NCI-H2227 (cell line): ENCODE data around the gene MOCS3.

Source experiments
- DNase-seq: peaks from one replicate; lab custom pipeline; 2025; ENCODE audit not compliant: unreplicated experiment; lab: John Stamatoyannopoulos, UW

The MOCS3 gene

DNA sequence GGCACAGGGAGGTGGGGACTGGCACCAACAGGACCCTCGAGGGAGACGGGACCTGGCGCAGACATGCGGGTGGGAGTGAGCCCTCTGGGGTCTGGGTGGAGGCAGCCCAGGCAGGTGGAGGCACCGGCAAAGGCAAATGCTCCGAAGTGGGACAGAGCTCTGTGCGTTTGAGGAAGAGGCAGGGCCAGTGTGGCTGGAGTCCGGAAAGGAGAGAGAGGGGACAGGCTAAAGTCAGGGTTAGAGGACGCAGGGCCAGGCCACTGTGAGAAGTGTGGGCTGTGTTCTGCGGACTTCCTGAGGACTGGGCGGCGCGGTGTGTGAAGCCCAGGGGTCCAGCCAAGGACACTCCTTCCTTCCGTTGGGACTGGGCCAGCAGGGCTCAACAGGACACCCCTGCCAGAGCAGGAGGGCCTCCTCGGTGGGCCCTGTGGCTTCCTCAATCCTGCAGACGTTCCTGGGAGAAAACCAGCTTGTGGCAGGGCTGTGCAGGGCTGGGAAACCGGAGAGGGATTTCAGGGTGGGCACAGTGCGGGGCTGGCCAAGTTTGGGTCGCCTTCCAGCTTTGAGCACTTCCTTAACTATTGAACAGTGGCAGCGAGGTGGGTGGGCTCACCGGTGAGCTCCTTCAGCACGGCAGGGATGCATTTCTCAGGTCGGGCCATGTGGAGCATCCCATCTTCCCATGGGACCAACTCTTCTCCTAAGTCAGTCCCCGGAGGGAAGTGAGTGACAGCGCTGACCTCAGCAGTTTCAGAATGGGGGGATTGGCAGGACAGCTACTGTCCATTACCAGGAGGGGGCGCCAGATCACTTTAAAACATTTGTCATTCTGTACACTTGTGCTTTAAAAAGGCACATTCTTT, 22.5 kb downstream of the MOCS3 start:
- peak; percentile 68 for DNase-seq

DNA sequence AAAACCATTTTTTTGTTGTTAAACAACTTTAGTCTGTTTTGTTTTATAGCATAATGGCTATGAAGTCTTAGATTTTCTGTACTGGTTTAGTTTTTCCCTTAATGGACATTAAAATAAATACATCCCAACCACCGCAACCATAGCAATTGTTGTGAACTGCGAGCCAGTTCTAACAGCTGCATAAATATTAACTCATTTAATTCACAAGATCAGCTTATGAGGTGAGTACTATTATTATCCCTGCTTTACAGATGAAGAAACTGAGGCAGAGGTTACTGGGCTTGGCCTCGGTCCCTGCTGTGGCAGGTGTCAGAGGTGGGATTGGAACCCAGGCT, 23.1 kb downstream of the MOCS3 start:
- no peak for DNase-seq

DNA sequence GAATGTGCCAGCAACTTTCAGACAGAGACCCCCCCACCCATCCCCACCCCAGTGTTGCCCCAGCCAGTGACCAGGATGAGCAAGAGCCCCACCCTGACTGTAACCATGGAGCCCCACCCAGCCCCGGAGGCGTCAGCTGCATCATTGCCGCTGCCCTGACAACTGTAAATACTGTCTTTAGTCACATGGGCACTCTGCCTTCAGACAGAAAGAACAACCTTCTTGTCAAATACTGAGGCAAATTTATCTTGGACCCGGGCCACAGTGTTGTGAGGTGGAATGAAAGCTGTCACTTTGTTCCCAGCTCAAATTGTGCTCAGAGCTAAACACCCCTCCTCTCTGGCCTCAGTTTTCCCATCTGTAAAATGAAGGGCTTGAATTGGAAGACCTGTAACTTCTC, 23.7 kb downstream of the MOCS3 start:
- DNase-seq = peak; percentile 18

DNA sequence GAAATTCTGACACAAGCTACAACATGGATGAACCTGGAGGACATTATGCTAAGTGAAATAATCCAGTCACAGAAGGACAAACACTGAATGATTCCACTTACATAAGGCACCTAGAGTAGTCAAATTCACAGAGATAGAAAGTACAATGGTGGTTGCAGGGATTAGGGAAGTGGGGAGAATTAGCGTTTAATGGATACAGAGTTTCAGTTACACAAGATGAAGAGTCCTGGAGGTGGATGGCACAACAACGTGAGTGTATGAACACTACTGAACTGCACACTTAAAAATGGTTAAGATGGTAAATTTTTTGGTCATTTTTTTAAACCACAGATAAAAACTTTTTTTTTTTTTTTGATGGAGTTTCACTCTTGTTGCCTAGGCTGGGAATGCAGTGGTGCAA, 24.7 kb downstream of the MOCS3 start:
- DNase-seq = no peak

DNA sequence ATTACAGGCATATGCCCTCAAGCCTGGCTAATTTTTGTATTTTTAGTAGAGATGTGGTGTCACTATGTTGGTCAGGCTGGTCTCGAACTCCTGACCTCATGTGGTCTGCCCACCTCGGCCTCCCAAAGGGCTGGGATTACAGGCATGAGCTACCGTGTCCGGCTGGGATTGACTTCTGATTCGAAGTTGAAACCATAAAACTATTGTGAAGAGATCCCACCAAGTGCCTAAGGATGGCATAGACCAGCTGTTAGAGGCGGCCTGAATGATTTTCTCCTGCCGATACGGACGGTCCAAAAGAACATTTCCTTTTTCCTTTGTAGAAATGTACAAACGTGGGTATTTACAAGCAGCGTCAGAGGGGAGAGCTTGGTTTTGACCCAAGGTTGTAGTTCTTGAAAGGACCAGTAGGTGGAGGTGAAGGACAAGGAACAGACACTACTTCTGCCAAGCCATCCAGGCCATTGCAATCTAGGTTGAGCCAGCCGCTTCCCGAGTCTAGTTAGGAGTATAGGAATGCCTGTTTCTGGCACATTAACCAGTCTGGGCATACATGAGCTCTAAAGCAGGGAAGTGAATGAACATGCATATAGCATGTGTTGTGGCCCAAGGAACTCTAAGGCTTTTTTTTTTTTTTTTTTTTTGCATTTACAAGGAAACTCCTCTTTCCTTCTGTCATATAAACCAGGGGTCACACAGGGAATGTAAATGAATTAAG, 29.0 kb downstream of the MOCS3 start:
- DNase-seq = peak; percentile 88

DNA sequence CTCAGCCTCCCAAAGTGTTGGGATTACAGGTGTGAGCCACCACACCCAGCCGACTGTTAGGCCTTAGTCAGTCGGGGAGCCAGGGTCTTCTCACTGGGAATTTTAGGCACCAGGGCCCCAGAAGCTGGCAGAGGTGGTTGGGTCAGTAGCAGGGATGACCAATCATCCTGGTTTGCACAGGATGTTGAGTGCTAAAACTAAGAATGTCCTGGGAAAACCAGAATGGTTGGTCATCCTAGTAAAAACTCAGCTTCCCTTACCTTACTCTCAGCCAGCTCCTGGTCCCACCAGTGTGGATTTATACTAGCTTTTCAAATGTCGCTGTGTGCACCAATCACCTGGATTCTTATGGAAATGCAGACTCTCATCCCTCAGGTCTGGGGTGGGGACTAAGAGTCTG, 32.5 kb downstream of the MOCS3 start:
- no peak for DNase-seq

DNA sequence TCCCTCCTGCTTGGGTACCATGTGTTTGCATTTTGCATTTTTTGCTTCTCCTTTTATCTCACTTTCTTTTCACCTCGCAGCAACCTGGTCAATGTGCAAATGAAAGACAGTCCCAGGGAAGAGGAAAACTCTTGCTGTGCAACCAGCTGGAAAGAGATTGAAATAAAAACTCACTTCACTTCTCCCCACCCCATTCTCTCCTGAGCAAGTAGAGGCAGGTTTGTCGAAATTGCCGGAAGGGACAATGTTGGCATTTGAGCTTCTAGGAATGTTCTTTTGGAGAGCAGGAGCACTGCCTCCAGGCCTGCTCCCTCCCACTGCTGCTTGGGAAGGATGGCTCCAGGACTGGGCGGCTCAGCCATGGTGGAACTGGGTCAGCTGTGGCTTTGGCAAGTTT, 33.7 kb downstream of the MOCS3 start:
- DNase-seq = no peak

DNA sequence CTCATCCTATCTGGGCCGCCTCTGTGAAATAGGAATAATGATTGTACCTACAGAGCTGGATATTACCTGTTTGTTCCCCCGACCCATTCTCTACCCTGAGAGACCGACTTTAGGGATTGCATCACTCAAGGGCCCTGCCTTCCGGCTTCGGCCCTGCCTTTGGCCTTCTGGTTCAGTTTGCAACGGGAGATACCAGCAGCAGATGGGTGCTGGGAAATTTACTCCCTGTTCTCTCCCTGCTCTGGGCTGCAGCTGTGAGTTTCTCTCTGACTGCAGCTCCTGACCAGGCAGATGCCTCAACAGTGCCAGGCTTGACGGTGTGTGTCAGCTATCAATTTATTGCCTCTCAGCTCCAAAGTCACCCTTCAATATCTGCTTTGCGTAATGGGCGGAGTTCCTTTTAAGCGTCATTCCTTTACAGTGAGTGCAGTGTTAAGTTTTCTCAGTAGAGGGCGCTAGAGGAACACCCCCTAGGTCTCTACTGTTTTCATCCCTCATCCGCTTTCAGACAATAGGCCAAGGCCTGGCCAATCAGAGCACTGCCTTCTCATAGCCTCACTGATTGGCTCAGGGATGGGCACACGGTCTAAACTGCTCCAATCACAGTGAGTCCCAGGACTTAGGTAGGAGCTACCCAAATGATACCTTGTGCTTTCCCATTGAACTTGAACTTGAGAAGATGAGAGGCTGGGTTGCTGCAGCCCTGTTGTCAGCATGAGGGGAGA, 34.3 kb downstream of the MOCS3 start:
- DNase-seq = peak; percentile 49

DNA sequence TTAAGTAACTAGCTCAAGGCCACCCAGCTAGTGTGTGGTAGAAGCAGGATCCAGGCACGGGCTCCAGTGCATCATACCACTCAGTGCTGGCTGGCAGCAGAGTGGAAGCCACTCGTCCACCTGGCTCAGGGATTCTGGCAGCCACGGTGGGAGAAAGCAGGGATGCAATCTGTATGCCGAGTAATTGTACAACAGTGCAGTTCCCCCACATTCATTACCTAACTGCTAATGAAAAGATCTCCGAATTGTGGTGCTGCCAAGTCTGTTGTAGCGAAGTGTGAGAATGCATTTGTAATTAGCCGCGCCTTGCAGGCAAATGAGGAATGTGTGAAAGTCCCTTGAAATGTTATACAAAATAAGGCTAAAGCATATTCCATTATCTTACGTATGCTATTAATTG, 35.3 kb downstream of the MOCS3 start:
- no peak for DNase-seq

DNA sequence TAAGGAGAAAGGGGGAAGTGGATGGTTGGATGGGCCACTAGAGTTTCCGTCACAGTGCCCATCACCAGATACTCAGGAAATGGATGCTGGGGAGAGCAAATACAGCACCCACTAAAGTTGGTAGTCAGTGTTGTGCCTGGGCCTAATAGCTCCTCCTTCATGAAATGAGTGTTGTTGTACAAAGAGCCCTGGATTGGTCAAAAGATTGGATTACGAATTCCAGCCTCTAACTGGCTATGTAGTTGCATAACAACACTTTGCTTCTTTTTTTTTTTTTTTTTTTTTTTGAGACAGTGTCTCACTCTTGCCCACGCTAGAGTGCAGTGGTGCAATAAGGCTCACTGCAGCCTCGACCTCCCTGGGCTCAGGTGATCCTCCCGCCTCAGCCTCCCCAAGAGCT, 36.9 kb downstream of the MOCS3 start:
- DNase-seq = no peak

DNA sequence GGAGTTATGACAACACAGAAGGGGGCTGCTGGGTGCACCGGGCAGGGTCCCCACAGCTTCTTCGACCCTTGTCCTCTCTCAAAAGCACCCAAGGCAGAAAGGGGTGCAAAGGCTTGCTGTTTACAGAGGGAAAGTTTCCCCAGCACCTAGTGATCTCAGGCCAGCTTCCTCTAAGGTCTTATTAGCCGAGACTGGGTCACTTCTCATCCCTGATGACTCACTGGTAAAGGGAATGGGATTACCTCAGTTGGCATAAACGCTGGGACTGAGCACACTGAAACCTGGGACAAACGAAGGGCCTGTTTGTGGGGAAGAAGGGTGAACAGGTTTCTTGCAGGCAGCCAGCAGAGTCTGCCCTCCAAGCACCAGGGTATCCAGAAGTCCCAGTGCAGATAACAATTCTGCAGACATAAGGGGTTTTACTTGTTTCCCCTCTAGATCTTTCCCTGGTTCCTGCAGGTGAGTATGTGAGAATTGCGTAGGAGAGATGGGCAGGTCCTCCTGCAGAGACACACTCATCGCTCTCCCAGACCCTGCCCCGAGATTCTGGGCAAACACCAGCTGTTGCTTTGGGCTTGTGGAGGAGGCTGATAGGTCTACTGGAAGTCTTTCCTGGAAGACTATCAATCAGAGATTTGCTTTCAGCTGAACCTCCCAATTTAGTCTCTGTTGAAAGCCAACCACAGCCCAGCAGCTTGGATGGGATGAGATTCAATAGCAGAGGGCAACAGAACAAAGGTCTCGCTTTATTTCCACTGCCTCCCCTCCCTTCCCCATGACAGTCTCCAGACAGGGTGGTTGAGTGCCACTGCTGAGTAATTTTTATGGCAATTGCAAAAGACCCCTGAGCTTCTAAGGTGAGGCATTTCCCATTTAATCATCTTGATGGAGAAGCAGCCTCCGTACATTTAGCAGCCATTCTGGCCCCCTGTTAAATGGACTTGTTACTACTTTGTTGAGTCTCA, 38.6 kb downstream of the MOCS3 start:
- peak; percentile 36 for DNase-seq

DNA sequence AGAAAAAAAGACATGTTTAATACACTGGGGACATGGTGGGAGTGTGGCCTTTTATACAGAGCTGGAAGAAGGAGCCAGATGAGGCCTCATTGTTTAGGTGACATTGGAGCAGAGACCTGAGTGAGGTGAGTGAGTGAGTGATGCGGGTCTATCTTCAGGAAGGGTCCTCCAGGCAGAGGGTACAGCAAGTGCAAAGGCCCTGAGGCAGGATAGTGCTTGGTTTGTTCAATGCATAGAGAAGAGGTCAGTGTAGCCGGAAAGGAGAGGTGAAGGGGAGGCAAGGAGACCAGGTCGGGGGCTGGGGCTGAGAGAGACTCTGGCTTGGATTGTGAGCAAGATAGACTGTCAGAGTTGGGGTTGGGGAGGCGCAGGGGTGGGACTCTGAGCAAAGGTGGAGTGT, 40.7 kb downstream of the MOCS3 start:
- DNase-seq = no peak

DNA sequence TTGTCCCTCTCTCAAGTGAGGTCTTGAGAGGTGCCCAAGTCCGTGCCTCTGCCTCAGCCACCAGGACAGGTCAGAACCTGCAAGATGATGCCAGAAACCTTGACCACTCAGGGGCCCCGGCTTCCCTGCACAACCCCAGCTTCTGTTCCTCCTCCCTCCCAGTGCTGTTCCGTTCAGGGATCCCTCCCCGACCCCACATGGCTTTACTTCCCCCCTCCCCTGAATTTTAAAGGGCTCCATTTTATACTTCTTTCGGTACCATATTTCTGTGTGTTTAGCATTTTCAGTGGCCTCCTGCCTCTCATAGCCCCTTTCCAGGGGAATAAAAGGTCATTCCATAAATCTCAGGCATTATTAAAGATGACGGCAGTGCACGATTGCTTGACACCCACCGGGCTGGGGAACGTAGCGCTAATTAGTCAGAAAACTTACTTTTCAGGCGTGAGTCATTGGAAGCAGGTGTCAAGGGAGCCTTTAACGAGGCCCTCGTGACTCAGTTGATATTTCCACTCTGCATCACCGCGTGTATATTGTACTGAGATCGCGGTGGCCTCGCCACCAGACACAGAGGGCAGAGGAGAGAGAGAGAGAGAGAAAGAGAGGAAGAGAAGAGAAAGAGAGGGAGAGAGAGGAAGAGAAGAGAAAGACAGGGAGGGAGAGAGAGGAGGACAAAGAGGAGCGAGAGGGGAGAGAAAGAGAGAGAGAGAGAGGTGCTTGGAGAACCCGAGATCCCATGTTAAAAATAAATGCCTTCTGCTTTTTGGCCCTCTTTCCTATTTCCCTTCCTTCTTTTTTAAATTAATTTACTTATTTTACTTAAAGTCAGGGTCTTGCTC, 43.0 kb downstream of the MOCS3 start:
- no peak for DNase-seq

DNA sequence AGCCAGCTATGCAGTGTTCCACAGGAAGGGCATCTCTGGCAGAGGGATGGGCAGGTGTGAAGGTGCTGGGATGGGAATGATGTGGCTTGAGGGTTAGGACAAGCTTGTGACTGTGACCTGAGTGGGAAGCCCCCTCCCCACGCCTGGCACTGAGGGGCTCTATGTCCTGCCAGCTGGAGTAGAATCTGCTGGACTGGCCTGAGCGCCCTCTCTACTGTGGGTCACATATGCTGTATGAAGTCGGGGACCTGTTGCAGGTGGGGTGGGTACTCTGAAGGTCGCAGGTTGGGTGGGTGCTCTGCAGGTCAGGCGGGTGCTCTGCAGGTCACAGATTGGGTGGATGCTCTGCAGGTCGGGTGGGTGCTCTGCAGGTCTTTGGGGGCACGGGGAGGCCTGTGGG, 44.0 kb downstream of the MOCS3 start:
- DNase-seq = no peak

DNA sequence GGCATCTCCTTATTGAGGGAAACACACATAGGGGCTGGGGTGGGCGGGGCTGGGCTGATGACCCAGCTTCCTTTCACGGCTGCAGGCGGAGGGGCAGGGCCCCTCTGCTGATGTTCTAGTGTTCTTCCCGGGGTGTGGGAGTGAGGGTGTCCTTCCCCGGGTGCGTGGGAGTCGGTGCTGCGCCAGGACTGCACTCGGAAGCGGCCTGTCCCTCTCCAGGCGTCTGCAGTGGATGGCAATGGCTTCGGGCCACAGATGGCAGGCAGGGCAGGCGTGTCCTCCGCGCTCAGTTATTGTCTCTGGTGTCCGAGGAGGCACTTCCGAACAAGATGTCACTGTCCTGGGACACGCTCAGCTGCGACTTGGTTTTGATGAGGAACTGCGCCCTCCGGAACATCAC, 45.1 kb downstream of the MOCS3 start:
- DNase-seq = no peak

DNA sequence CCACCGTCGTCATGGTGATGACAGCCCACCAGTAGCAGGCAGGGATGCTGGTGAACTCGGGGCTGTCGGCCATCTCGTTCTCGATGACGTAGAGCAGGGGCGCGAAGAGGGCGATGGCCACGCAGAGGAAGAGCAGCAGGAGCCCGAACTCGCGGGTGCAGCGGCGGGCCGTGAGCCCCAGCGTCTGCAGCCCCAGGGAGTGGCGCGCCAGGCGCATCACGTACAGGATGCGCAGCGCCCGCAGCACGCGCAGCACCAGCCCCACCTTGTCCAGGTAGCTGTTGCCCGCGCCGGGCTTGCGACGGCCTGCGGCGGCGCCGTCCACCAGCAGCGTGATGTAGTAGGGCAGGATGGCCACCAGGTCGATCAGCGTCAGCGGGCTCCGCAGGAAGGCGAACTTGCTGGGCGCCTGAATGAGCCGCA, 45.7 kb downstream of the MOCS3 start:
- DNase-seq = no peak

DNA sequence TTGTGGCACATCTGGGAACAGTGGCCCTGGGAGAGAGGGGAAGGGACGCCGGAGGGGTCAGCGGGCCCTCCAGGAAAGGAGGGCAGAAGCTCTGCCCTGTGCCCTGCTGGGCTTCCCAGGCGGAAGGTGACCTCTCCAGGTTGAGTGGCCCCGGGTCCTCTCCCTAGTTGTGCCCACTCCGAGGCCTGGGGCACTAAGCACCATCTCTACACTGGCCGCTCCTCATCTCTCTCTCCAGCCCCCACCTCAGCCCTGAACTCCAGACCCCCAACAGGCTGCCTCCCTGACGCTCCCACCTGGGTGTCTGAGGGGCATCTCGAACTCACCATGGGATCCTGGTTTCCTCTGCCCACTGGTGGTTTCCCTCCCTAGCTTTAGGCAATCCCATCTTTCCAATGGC, 46.2 kb downstream of the MOCS3 start:
- no peak for DNase-seq

DNA sequence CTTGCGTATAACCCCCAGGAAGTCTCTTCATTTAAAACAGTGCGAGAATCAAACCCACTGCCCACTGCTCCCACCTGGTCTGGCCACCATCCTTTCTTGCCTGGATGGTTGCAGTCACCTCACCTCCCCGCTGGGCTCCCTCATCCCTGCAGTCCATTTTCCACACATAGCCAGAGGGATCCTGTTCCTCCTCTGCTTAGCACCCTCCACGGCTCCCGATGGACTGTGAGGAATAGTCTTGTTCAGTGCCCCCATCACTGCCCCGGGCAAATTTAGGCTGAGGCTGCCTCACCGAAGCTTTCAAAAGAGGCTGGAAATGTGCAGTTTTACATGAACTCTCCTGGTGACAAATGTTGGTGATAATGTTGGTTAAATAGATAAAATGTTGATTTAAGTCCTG, 46.6 kb downstream of the MOCS3 start:
- DNase-seq = no peak

DNA sequence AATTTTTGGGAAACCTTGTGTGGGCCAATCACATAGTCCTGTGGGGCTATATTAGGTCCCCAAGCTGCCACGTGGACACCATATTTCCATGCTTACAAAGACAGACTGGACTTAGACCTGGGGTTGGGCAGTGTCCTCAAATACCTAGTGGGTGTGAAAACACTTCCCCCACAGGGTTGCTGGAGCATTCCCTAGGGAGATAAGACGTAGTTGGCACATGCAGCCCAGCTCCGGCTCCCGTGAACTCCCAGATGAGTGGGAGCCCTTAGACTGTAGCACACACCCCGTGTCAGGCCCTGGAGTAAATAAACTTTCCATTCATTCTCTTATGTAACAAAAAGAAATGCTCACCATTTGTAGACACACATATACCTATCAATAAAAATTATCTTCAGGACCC, 50.1 kb downstream of the MOCS3 start:
- no peak for DNase-seq
